ENCODE data around the gene FAM20A. TPM values are rescaled to one million over a fixed set of nuclear protein-coding genes. Genes with fewer than 3 reads are reported as not detected.

Gene FAM20A
- total RNA-seq, 2 donors from 2014 or later: 24.8 to 25.3 TPM

DNA sequence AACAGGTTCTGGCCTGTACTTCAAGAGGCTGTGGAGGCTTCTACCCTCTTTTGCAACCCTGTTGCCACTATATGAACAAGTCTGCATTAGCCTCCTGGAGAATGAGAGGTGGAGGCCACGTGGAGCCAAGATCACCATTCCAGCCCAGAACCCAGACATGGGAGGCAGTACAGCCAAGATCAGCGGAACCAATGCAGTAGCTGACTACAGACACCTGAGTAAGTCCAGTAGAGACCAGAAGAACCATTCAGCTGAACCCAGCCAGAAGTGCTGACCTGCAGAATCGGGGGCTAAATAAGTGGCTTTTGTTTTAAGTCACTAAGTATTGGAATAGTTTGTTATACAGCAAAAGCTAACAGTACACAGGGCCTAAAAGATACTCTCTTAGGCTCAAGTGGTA, 12.1 kb downstream of the FAM20A start:
- H3K27ac ChIP-seq: no peak overlapping the region
- no peak for ATAC-seq (ENCODE audit: insufficient number of reproducible peaks, low FRiP score, low read depth)
- TF ChIP-seq, protein P1, sequence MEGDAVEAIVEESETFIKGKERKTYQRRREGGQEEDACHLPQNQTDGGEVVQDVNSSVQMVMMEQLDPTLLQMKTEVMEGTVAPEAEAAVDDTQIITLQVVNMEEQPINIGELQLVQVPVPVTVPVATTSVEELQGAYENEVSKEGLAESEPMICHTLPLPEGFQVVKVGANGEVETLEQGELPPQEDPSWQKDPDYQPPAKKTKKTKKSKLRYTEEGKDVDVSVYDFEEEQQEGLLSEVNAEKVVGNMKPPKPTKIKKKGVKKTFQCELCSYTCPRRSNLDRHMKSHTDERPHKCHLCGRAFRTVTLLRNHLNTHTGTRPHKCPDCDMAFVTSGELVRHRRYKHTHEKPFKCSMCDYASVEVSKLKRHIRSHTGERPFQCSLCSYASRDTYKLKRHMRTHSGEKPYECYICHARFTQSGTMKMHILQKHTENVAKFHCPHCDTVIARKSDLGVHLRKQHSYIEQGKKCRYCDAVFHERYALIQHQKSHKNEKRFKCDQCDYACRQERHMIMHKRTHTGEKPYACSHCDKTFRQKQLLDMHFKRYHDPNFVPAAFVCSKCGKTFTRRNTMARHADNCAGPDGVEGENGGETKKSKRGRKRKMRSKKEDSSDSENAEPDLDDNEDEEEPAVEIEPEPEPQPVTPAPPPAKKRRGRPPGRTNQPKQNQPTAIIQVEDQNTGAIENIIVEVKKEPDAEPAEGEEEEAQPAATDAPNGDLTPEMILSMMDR (IDR thresholded peaks at IDR 0.05): no peak

DNA sequence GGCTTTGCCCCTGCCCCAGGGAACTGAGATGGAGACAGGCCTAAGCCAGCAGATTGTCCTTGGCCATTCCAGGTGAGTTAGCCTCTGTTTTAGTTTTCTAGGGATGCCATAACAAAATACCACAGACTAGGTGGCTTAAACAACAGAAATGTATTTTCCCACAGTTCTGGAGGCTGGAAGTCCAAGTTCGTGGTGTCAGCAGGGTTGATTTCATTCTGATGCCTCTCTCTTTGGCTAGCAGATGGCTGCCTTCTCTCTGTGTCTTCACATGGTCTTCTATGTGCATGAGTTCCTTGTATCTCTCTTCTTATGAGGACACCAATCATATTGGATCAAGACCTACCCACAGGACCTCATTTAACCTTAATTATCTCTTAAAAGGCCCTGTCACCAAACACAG, 12.8 kb downstream of the FAM20A start:
- DNase-seq (ENCODE audit: low spot score): no peak
- no peaks in the 10 kb centered on the region for H3K36me3 ChIP-seq
- no peak for ATAC-seq (ENCODE audit: insufficient number of reproducible peaks, low FRiP score, low read depth)
- no peaks in the 10 kb centered on the region for H3K27me3 ChIP-seq (replicated peaks; ENCODE audit: insufficient read depth)
- no peaks in the 10 kb centered on the region for H3K4me1 ChIP-seq (ENCODE audit: control insufficient read depth in 1 of 2, low read depth in 2 of 2)
- no peak overlapping the region for H3K4me3 ChIP-seq
- no peaks in the 10 kb centered on the region for H3K9me3 ChIP-seq
- H3K27ac ChIP-seq: no peak overlapping the region
- TF ChIP-seq, protein P1 (IDR thresholded peaks at IDR 0.05): no peak

More for the DNA sequence above, 12.1 kb downstream of the FAM20A start:
- no peaks in the 10 kb centered on the region for H3K4me1 ChIP-seq (ENCODE audit: control insufficient read depth in 1 of 2, low read depth in 2 of 2)
- no peak for DNase-seq (ENCODE audit: low spot score)
- no peaks in the 10 kb centered on the region for H3K27me3 ChIP-seq (replicated peaks; ENCODE audit: insufficient read depth)
- H3K4me3 ChIP-seq: no peak overlapping the region
- H3K9me3 ChIP-seq: no peaks in the 10 kb centered on the region
- no peaks in the 10 kb centered on the region for H3K36me3 ChIP-seq

DNA sequence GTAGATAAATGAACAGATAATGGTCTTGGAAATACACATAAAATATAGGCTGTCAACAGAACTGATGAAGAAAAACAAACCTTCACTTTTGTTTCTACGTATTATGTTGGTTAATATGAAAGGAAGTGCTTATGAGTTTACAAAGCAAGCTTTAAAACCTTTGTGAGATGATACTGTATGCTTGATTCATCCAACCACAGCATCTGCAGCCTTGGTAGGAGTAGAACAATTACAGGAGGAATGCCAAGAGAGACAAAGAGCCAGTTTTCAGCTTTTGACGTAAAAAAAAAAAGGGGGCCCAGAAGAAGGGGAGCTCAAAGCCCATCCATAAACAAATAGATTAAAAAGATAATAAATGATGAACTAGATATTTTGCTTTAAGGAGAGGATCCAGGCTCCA, 13.3 kb downstream of the FAM20A start:
- ATAC-seq (ENCODE audit: insufficient number of reproducible peaks, low FRiP score, low read depth) (no peak), DNase-seq (ENCODE audit: low spot score) (no peak)
- TF ChIP-seq, protein P1 (IDR thresholded peaks at IDR 0.05): no peak
- Histone ChIP-seq H3K27me3 (replicated peaks; ENCODE audit: insufficient read depth) (no peaks in the 10 kb centered on the region), H3K36me3 (no peaks in the 10 kb centered on the region), H3K9me3 (no peaks in the 10 kb centered on the region), H3K4me3 (no peak overlapping the region), H3K27ac (no peak overlapping the region), H3K4me1 (ENCODE audit: control insufficient read depth in 1 of 2, low read depth in 2 of 2) (no peaks in the 10 kb centered on the region)

DNA sequence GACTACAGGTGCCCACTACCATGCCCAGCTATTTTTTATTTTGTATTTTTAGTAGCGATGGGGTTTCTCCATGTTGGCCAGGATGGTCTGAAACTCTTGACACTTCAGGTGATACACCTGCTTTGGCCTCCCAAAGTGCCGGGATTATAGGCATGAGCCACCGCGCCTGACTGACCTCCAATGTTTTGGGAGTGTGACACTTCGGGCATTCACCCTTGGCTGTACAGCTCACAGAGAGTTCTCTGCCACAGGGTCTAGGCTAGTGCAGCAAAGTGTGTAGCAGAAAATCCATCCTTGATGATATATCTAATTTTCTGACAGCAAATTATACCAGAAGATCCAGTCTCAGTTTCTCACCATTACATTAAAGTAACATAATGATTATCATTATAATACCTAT, 14.1 kb downstream of the FAM20A start:
- no peak overlapping the region for H3K4me3 ChIP-seq
- no peaks in the 10 kb centered on the region for H3K36me3 ChIP-seq
- H3K4me1 ChIP-seq (ENCODE audit: control insufficient read depth in 1 of 2, low read depth in 2 of 2): no peaks in the 10 kb centered on the region
- H3K9me3 ChIP-seq: no peaks in the 10 kb centered on the region
- no peak for ATAC-seq (ENCODE audit: insufficient number of reproducible peaks, low FRiP score, low read depth)
- H3K27me3 ChIP-seq (replicated peaks; ENCODE audit: insufficient read depth): no peaks in the 10 kb centered on the region
- no peak overlapping the region for H3K27ac ChIP-seq
- TF ChIP-seq, protein P1 (IDR thresholded peaks at IDR 0.05): no peak
- DNase-seq (ENCODE audit: low spot score): no peak

DNA sequence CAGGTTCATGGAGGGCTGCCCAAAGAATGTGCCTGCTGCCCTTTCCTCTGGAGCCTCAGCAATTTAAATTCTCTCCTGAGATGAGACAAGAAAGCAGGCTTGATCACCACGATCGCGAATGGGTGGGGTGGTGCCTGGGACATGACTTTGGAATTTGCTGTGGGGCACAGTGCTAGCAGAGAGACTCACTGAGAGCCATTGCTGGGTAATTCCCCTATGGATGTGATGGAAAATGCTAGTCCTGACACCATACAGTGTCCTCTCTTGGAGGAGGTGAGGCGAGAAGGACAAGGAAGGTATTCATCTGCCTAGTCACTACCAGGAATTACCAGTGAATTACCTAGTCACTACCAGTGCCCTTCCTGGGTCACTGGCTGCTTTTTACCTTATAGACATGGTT, 15.5 kb downstream of the FAM20A start:
- Histone ChIP-seq H3K9me3 (no peaks in the 10 kb centered on the region), H3K27me3 (replicated peaks; ENCODE audit: insufficient read depth) (no peaks in the 10 kb centered on the region), H3K36me3 (no peaks in the 10 kb centered on the region), H3K27ac (no peak overlapping the region), H3K4me3 (no peak overlapping the region), H3K4me1 (ENCODE audit: control insufficient read depth in 1 of 2, low read depth in 2 of 2) (no peaks in the 10 kb centered on the region)
- no peak for DNase-seq (ENCODE audit: low spot score)
- TF ChIP-seq, protein P1 (IDR thresholded peaks at IDR 0.05): no peak
- ATAC-seq (ENCODE audit: insufficient number of reproducible peaks, low FRiP score, low read depth): no peak

All from thoracic aorta (tissue), 2 donors.